Calu3 (cell line): ENCODE measurements around the gene KCNJ15. TPM values are rescaled to one million over a fixed set of nuclear protein-coding genes. Genes with fewer than 3 reads are reported as not detected.

Experiments used
- BruUV-seq: library from RNA; stranded (reverse); fragments of 400-500 nt; replicated peaks from 2 replicates; lab custom pipeline; 2021; lab: Mats Ljungman, UMichigan
- CTCF ChIA-PET: fragments of 300-600 bp; sonication (Branson Sonifier 250); formaldehyde crosslinking; loops from one replicate; lab custom pipeline; 2022; ENCODE audit warnings: antibody characterized with exemption; lab: Charles Lee
- DNase-seq: peaks from one replicate; pipeline ENCODE4 v3.0.0; 2022
- H3K27ac Mint-ChIP-seq: one replicate; pipeline ENCODE4 v1.8.0; 2022; ENCODE audit warnings: mixed read lengths; ENCODE audit not compliant: unreplicated experiment
- H3K27me3 Mint-ChIP-seq: one replicate; pipeline ENCODE4 v1.8.0; 2022; ENCODE audit warnings: mixed read lengths; ENCODE audit not compliant: unreplicated experiment
- H3K36me3 Mint-ChIP-seq: one replicate; pipeline ENCODE4 v1.8.0; 2022; ENCODE audit warnings: mild to moderate bottlenecking, moderate library complexity, mixed read lengths; ENCODE audit not compliant: insufficient read depth, unreplicated experiment
- H3K4me1 Mint-ChIP-seq: one replicate; pipeline ENCODE4 v1.8.0; 2022; ENCODE audit warnings: mild to moderate bottlenecking, low read depth, mixed read lengths; ENCODE audit not compliant: unreplicated experiment
- H3K4me3 Mint-ChIP-seq: one replicate; pipeline ENCODE4 v1.8.0; 2022; ENCODE audit warnings: mild to moderate bottlenecking, low read depth, moderate library complexity, mixed read lengths; ENCODE audit not compliant: unreplicated experiment
- H3K9me3 Mint-ChIP-seq: one replicate; pipeline ENCODE4 v1.8.0; 2022; ENCODE audit warnings: low read depth, mixed read lengths; ENCODE audit not compliant: unreplicated experiment
- intact Hi-C: fragments of 100-400 bp; cut with micrococcal nuclease; formaldehyde crosslinking; loops from one replicate; pipeline ENCODE4 v1.10.0; 2022; ENCODE audit not compliant: unreplicated experiment
- total RNA-seq: library from RNA; stranded (reverse); gene quantifications from 2 replicates; pipeline ENCODE4 v1.2.3, GENCODE V29; 2022
- TF ChIP-seq, protein P1 (sequence below): fragments of 200-600 bp; IDR thresholded peaks from one replicate; pipeline ENCODE4 v1.8.0; 2022; ENCODE audit warnings: antibody characterized with exemption; ENCODE audit not compliant: unreplicated experiment

The KCNJ15 gene
- total RNA-seq, 1 experiment from 2014 or later = 48.0 TPM

DNA sequence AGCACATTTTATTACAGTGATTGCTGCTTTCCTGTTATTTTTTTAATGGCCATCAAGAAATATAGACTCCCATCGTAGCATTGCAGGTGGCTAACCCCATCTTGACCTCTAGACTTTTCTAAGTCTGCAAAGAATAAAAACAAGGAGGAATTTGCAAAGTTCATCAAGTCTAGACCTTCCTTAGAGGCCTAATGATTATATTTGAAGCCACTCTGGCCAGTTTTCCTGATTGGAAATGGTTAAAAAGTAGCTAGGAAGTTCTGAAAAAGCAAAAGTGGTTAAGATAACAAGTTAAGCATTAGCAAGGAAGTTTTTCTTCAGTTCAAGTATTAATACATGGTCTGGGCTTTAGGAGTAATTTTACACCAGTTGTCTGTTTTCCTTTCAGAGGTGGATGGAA lies 16.7 kb upstream of the KCNJ15 start:
- BruUV-seq = no TSS peak
- Mint-ChIP-seq H3K9me3 (no peaks in the 10 kb centered on the region), H3K36me3 (no peaks in the 10 kb centered on the region), H3K27me3 (no peaks in the 10 kb centered on the region), H3K4me1 (peaks cover 31% of the 10 kb centered on the region), H3K27ac (peak overlapping the region; percentile 52), H3K4me3 (no peak overlapping the region)
- no peak for DNase-seq
- TF ChIP-seq, protein P1, sequence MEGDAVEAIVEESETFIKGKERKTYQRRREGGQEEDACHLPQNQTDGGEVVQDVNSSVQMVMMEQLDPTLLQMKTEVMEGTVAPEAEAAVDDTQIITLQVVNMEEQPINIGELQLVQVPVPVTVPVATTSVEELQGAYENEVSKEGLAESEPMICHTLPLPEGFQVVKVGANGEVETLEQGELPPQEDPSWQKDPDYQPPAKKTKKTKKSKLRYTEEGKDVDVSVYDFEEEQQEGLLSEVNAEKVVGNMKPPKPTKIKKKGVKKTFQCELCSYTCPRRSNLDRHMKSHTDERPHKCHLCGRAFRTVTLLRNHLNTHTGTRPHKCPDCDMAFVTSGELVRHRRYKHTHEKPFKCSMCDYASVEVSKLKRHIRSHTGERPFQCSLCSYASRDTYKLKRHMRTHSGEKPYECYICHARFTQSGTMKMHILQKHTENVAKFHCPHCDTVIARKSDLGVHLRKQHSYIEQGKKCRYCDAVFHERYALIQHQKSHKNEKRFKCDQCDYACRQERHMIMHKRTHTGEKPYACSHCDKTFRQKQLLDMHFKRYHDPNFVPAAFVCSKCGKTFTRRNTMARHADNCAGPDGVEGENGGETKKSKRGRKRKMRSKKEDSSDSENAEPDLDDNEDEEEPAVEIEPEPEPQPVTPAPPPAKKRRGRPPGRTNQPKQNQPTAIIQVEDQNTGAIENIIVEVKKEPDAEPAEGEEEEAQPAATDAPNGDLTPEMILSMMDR = no peak
- CTCF ChIA-PET = interaction anchor here (1.2 kb wide), 1 partner anchor 67 kb away, joined by 4 read pairs; no protein-coding TSS in a partner anchor
- intact Hi-C loops = loop anchor here (2.0 kb wide), 2 partner anchors 21 to 69 kb away; no protein-coding TSS in a partner anchor

DNA sequence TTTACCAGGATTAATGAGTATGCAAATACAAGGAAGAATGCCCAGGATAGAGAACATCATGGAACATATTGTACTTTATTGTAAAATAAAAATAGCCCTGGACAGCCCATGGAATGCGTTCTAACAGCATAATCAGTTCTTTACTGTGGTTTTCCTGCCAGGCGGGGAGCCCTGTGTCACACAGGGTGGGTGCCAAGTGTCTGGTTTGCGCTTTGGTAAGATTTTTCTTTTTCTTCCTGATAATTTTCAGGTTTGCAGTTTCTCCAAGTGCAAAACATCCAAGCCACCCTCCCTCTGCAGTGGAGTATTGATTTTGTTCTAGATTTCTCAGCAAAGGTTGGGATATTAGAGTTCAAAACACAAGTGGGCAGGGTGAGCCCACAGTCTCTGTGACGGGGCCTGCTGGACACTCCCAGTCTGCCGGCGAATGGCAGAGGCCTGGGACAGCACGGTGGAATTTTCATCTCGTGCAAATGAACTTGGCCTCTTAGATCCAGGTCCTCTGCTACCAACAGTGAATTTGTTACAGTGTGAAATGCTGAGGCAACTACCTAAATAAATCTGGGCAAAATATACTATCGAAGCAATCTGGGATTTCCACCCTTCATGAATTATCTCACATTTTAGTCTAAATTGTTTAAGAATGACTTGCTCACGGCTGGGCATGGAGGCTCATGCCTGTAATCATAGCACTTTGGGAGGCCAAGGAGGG lies 15.6 kb upstream of the KCNJ15 start:
- Mint-ChIP-seq H3K27ac (peak overlapping the region; percentile 39), H3K4me3 (no peak overlapping the region), H3K27me3 (no peaks in the 10 kb centered on the region), H3K36me3 (peaks cover 5% of the 10 kb centered on the region), H3K4me1 (peaks cover 34% of the 10 kb centered on the region), H3K9me3 (peaks cover 4% of the 10 kb centered on the region)
- intact Hi-C loops = loop anchor here (2.0 kb wide), 2 partner anchors 22 to 70 kb away; no protein-coding TSS in a partner anchor
- TF ChIP-seq, protein P1 = no peak
- DNase-seq = peak; percentile 56
- no TSS peak for BruUV-seq
- CTCF ChIA-PET = interaction anchor here (0.7 kb wide), 1 partner anchor 130 kb away, joined by 4 read pairs; no protein-coding TSS in a partner anchor

DNA sequence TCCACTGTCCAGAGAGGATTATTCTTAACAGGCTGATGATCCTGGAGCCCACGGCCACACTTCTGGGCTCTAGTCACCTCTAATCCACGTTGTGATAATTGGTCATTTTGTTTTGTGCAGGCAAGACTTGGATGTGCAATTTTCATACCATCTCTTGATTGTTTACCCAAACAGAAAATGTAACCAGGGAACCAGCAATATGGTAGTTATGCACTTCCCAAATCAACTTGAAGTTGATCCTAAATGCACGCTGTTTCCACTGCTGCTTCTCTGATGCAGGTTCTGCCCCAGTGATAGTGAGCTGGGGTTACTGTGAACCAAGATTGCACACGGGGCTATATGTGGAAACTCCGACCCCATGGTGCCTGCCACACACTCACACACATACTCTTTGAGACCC lies 14.7 kb upstream of the KCNJ15 start:
- TF ChIP-seq, protein P1 = no peak
- peaks cover 27% of the 10 kb centered on the region for H3K4me1 Mint-ChIP-seq
- DNase-seq = no peak
- peaks cover 5% of the 10 kb centered on the region for H3K36me3 Mint-ChIP-seq
- intact Hi-C loops = no loop called here
- no TSS peak for BruUV-seq
- no peaks in the 10 kb centered on the region for H3K27me3 Mint-ChIP-seq
- H3K4me3 Mint-ChIP-seq = no peak overlapping the region
- peak overlapping the region; percentile 64 for H3K27ac Mint-ChIP-seq
- peaks cover 8% of the 10 kb centered on the region for H3K9me3 Mint-ChIP-seq
- CTCF ChIA-PET = no interaction called here

DNA sequence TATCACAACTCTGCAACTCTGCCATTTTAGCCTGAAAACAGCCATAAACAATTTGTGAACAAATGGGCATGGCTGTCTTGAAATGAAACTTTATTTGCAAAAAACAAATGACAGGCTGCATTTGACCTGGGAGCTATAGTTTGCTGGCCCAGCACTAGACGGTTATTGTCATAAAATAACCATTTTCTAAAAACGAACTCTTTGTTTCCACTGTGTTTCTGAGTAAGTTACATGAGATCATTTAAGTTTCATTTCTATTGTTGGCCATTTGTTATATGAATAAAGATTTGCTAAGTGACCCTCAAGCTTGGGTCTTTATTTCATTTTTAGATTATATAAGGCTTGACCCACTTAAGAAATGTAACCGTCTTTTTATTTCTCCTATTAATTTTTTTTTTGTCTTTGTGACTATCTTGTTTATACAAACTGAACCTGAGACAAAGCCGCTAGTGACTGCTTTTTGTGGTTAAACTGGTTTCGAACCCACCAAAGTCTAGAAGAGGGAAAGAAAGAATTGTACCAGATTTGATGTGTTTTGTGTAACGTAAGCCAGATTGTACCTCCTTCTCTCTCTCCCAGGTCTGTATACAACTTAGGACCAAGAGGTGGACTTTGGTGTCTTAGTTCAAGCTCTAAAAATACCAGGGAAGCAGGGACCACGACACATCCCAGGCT lies 12.9 kb upstream of the KCNJ15 start:
- peaks cover 5% of the 10 kb centered on the region for H3K36me3 Mint-ChIP-seq
- no peak for DNase-seq
- TF ChIP-seq, protein P1 = no peak
- CTCF ChIA-PET = no interaction called here
- peaks cover 10% of the 10 kb centered on the region for H3K9me3 Mint-ChIP-seq
- no peaks in the 10 kb centered on the region for H3K27me3 Mint-ChIP-seq
- BruUV-seq = no TSS peak
- peak overlapping the region; percentile 64 for H3K27ac Mint-ChIP-seq
- no peak overlapping the region for H3K4me3 Mint-ChIP-seq
- intact Hi-C loops = no loop called here
- peaks cover 27% of the 10 kb centered on the region for H3K4me1 Mint-ChIP-seq
